GM18498 (cell line): ENCODE results near the gene NXT2.
"Not testable (repeated sequence)": the region's sequence is repeated elsewhere in the genome, so short reads cannot be mapped to it uniquely, and the experiment has no call there.

ENCODE experiments used
- ATAC-seq: cut with Tn5 transposase; IDR thresholded peaks from one replicate; pipeline ENCODE4 v1.9.1; 2021; ENCODE audit warnings: mild to moderate bottlenecking, moderate library complexity; ENCODE audit not compliant: unreplicated experiment

The NXT2 gene

DNA sequence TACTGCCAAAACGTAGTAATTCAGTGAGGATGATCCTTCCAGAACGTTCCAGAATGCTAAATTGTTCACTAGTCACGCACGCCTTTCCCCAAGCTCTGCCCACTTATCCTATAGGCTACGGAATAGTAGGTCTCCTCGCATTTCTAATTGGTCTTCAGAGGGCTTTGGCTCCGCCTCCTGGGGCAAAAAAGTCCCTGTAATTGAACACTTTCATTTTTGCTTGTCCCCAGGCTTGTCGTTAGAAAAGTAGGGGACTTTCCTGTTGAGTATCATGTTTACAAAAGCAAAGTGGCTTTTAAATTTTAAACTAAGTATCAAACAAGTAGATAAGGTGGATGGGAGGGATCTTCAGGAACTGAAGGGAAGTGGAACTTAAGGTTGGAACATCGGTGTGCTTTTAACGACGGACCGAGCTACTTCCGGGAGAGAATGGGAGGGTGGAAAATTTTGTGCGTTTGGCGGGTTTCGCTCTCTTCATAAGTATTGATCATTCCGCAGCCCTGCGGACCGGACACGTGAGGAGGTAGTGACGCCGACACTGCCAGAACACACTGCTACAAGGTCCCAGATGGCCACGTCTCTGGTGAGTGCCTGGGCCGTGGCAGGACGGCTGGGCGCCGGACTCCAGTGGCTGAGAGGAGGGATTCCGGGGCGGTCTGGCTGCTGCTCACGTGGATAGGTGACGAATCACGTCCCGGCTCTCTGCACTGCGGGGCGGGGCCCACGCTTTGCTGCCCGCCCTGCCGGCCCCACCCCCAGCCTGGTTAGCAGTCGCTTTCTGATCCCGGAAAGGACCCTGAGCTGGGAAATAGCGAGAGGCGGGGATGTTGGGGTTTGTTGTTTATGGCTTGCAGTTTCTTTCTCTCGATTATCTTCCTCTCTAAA is at the start of gene NXT2:
NXT2 (plus strand) TSS at position 406 of the 885 bp plus-strand sequence; CDS start at position 569, 163 bp downstream.
- ATAC-seq: peak; percentile 97

DNA sequence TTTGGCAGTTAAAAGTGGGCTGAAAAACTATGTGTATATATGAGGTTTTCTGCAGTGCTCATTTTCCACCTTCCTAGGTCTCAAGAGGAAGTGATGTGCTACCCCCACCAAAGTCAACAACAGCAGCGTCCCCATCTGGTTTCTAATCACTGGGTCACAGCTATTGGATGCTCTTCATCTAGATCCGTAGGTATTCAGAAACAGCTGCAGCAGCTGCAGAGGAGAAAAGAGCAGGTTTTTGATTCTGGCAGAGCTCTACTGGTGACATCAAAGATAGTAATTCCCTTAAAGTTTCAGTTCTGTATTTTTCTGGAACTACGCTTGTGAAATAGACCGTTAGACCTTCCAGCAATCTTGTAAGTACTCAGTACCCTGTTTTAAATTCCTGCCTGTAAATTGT is 49.0 kb upstream of the NXT2 start:
- no peak for ATAC-seq

DNA sequence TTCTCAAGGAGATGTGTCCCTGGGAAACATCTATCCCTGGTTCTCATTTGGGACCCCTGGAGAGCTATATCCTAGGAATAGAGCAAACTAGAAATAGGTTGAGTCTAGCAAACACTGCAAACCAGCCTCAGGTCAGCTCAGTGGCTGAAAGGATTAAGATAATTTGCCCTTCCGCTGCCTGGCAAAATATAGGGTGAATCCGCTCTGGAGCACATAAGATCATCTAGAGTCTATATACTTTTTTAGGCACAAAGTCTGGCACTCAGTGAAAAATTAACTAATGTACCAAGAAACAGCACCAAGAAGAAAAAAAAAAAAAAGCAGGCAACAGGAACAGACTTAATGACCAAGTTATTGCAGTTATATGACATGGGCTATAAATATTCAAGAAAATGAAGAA is 47.5 kb upstream of the NXT2 start:
- no peak for ATAC-seq

DNA sequence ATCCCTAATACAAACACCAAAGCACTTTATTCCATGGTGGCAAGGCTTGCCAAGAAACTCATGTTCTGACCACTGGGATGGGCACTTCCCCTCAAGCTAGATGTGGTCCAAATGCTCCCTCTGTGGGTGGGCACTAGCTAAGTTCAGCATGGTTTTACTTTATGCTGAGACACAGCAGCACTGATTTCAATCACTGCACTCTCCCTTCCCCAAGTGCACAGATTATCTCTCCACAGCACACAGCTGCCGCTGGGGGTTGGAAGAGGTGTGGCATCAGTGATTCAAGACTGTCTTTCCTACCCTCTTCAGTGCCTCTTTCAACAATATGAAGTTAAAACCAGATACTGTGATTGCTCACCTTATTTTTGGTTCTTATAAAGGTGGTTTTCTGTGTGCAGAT is 38.2 kb upstream of the NXT2 start:
- no peak for ATAC-seq

DNA sequence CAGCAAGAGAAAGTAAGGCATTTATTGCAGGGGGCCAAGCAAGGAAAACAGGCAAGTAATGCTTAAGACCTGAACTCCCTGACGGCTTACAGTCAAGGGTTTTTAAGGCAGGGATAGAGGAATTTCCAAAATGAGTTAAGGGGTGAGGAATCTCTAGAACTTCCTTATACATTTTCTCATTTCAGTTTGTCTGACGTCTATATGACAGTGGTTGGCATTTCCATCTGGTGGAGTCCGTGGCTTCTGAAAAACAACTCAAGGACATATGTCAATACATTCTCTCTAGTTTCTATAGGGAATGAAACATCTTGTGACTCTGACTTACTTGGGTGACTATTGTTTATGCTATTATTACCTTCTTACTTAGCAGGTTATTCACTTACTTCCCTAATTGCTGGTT is 35.5 kb upstream of the NXT2 start:
- no peak for ATAC-seq

DNA sequence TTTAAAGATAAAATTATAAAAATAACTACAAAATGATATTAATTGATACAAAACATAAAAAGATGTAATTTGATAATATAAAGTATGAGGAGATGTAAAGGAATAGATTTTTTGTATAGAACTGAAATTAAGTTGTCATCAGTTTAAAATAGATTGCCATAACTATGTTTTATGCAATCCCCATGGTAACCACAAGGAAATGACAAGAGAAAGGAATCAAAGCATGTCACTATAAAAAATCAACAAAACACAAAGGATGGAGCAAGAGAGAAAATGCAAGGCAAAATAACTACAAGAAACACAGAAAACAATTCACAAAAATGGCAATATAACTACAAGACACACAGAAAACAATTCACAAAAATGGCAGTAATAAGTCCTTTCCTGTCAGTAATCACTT is 27.7 kb upstream of the NXT2 start:
- no peak for ATAC-seq

DNA sequence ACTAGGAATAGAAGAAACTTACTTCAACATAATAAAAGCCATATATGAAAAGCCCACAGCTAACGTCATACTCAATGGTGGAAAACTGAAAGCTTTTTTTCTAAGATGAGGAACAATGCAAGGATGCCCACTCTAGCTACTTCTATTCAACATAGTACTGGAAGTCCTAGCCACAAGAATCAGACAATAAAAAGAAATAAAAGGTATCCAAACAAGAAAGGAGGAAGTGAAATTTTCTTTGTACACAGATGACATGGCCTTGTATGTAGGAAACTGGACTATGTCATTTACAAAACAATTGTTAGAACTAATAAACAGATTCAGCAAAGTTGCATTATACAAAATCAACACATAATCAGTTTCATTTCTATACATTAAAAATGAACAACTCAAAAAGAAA is 25.5 kb upstream of the NXT2 start:
- no peak for ATAC-seq

DNA sequence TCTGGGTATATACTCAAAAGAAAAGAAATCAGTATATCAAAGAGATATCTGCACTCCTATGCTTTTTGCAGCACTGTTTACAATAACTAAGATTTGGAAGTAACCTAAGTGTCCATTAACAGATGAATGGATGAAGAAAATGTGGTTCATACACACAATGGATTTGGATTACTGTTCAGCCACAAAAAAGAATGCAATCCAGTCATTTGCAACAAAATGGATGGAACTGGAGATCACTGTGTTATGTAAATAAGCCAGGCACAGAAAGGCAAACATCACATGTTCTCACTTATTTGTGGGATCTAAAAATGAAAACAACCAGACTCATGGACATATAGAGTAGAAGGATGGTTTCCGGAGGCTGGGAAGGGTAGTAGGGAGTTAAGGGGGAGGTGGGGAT is 17.6 kb upstream of the NXT2 start:
- ATAC-seq: no peak

DNA sequence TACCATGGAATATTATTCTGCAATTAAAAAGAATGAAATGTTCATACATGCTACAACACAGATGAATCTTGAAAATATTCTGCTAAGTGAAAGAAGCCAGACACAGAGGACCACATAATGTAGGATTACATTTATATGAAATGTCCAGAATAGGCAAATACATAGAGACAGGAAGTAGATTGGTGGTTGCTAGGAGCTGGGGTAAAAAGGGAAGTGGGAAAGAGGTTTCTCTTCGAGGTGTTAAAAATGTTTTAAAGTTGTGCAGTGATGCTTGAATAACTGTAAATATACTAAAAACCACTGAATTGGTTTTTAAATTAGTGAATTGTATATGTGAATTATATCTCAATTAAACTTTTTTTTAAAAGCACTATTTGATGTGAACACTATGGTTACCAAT is 3.6 kb upstream of the NXT2 start:
- ATAC-seq: no peak

DNA sequence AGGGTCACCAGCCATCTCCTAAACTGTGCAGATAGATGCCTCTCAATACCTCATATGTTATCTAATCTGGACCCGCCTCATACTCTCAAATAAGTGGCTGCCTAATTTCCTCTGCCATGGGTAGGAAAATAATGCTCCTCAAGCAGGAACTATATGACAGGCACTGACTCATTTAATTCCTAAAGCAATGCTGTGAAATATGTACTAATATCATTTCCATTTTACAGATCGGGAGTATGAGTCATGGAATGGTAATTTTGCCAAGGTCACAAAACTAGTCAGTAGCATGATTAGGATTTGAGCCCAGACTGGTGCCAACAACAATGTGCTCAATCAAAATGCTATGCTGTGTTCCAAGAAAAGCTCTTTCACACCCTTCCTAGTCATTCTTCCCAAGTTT is 3.0 kb upstream of the NXT2 start:
- no peak for ATAC-seq

DNA sequence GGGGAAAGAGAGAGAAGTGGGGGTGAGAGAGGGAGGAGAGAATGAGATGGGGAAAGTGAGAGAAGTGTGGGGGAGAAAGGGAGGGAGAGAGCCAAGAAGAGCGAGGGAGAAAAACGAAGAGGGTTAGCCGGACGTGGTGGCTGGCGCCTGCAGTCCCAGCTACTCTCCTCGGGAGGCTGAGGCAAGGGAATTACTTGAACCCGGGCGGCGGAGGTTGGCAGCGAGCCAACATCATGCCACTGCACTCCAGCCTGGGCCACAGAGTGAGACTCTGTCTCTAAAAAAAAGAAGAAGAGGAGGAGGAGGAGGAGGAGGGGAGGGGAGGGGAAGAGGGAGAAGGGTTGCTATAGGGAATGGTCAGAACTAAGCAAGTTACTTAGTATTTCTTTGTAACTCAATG is 1.7 kb upstream of the NXT2 start:
- no peak for ATAC-seq

DNA sequence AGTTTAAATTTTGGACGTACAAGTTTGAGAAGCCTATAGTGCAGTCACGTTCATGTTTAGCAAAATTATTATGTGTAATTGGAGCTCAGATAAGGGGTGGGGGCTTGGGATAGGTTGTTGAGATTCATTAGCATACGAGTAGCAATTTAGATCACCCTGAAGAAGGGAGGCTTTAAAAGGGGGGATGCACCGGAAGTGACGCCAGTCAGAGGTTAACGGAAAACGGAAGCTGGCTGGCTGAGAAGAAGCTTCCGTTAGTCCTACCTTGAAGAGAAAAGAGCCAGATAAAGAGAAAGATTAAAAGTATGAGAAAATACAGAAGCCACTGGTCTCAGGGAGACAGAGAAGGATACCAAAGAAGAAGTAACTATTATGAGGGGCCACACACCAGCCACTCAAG is 1.1 kb upstream of the NXT2 start:
- no peak for ATAC-seq

DNA sequence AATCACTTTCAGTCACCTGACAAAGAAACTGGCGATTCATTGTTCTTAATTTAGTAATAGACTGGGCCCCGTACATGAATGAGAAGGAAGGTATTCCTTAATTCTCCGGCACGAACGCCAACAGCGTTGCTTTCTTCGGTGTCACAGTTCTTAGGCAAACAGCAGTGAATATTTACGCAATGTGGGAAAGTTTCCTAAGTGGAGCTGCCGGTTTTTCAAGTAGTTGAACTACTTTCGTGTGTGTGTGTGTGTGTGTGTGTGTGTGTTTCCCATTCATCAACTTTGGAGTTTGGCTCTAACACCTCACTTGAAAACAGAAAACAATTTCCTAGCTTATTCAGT is 651 bp downstream of the NXT2 start:
- no peak for ATAC-seq

DNA sequence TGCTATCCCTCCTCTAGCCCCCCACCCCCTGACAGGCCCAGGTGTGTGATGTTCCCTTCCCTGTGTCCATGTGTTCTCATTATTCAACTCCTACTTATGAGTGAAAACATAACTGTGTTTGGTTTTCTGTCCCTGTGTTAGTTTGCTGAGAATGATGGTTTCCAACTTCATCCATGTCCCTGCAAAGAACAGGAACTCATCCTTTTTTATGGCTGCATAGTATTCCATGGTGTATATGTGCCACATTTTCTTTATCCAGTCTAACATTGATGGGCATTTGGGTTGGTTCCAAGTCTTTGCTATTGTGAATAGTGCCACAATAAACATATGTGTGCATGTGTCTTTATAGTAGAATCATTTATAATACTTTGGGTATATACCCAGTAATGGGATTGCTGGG is 2.4 kb downstream of the NXT2 start:
- not testable (repeated sequence) for ATAC-seq

DNA sequence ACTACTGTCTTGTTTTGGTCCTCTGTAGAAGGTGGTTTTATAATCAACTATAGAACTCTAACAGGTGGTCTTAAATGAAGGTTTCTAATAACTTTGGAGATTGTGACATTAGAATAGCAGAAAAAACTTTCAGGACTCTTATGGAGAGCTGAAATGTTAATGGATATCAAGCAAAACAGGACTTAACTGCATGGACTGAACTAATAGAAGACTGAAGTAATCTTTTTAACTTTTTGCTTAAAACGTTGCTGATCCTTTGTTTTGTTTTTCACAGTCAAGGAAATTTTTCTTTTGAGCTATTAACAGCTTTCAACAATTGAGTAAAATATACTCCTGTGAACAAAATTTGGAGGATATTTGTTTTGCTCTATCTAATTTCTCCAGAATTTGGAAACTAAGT is 17.2 kb downstream of the NXT2 start:
- no peak for ATAC-seq

DNA sequence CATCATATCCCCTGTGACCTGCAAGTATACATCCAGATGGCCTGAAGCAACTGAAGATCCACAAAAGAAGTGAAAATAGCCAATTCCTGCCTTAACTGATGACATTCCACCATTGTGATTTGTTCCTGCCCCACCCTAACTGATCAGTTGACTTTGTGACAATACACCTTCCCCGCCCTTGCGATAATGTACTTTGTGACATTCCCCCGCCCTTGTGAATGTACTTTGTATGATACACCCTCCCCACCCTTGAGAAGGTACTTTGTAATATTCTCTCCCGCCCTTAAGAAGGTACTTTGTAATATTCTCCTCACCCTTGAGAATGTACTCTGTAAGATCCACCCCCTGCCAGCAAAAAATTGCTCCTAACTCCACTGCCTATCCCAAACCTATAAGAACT is 39.4 kb downstream of the NXT2 start:
- not testable (repeated sequence) for ATAC-seq

DNA sequence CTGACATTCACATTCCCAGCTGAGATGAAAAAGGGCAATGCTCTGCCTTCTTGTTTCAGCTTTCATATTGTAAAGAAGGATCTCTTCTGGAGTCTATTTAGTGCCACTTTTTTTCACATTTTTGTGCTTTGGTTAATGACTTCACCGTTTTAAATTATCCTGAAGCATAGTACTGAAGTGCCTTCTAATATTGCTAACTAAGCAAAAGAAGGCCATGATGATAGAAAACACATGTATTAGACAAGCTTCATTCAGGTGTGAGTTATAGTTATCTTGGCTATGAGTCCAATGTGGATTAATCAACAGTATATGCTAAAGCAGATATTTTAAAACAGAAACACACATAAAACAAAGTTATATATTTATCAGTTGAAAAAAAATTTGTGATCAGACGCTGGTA is 40.4 kb downstream of the NXT2 start:
- no peak for ATAC-seq

DNA sequence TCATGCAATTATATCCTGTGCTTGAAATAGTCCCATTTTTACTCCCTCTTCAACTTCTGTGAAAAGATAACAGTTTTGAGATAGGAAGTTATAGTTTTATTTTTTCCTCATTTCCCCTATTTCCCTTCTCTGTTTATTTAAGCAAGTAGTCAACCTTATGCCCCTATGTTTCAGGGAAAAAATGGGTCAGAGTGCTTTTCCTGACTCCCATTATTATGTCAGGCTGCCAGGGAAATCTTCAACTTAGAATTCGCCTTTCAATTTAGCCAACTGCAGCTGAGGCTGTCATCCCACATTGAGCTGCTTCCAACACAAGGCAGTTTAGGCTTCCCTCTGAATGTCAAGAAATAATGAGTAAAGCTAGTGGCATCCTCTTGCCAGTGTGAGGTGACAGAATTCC is 42.3 kb downstream of the NXT2 start:
- no peak for ATAC-seq

DNA sequence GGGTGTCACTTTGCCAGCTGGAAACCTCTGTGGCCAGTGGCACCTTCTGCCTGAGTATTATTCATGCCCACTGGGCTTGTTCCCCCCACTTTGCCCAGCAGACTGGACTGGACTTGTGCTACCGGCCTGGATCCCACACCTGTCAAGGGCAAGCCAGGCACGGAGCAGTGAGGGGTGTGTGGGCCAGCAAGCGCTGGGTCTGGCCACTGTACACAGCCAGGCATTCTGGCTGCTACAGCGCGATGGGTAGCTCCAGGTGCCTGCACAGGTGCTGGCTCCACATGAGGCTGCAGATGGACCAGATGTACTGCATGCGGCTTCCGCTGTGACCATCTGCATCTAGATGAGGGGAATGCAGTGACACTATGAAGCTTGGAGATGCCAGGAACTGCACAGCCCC is 48.8 kb downstream of the NXT2 start:
- ATAC-seq: no peak

DNA sequence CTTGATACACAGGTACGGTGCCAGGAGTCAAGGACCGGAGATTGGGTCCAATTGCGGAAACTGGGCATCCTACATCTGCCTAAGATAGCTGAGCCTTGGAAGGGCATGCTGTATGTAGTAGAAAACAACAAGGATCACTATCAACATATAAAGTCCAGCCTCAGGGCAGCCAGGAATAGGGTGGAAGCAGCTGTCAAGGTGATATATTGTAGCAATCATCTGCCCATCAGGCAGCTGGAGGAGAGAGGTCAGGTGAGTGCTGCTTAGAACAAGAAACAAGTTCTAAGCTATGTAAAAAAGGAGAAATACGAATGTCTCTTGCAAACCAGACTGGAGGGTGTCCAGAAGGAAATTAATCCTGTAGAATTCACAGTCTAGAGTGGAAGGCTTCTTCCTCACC is 53.5 kb downstream of the NXT2 start:
- no peak for ATAC-seq
